SK-N-SH treated with all-trans-retinoic acid at 6 μM for 48 hours (cell line): Measurements from ENCODE around the gene COL4A5.

Experiments
- ATAC-seq: fragments of 200-7000 bp; cut with Tn5 transposase; 3 replicates; pipeline ENCODE4 v1.9.1; 2020; ENCODE audit warnings: mild to moderate bottlenecking, moderate library complexity
- ARNTL ChIP-seq: fragments of 450-650 bp; formaldehyde crosslinking; IDR thresholded peaks from 2 replicates; pipeline ENCODE4 v1.5.0; 2020; ENCODE audit warnings: low read depth, mild to moderate bottlenecking, moderate library complexity, borderline replicate concordance
- ESRRG ChIP-seq: fragments of 250-450 bp; sonication (Bioruptor Pico); IDR thresholded peaks from 2 replicates; pipeline ENCODE4 v1.6.1; 2021; ENCODE audit warnings: mild to moderate bottlenecking
- ISL1 ChIP-seq: fragments of 250-450 bp; sonication (Bioruptor Pico); IDR thresholded peaks from 2 replicates; pipeline ENCODE4 v2.1.2; 2022; ENCODE audit warnings: mild to moderate bottlenecking, moderate library complexity
- OSR1 ChIP-seq: fragments of 250-450 bp; sonication (Bioruptor Pico); IDR thresholded peaks from 2 replicates; pipeline ENCODE4 v1.8.0; 2022; ENCODE audit warnings: moderate library complexity, mild to moderate bottlenecking, inconsistent platforms
- PPARA ChIP-seq: fragments of 250-450 bp; sonication (Bioruptor Pico); IDR thresholded peaks from 2 replicates; pipeline ENCODE4 v1.5.0; 2020; ENCODE audit warnings: mild to moderate bottlenecking, borderline replicate concordance
- RARB ChIP-seq: fragments of 250-450 bp; sonication (Bioruptor Pico); IDR thresholded peaks from 2 replicates; pipeline ENCODE4 v1.8.0; 2021; ENCODE audit warnings: mild to moderate bottlenecking, moderate library complexity
- SNAI2 ChIP-seq: fragments of 250-450 bp; sonication (Bioruptor Pico); IDR thresholded peaks from 2 replicates; pipeline ENCODE4 v1.5.0; 2020; ENCODE audit warnings: mild to moderate bottlenecking, moderate library complexity
- ZC3H10 ChIP-seq: fragments of 250-450 bp; sonication (Bioruptor Pico); IDR thresholded peaks from 2 replicates; pipeline ENCODE4 v1.5.1; 2021; ENCODE audit warnings: mild to moderate bottlenecking, moderate library complexity
- ZFP3 ChIP-seq: fragments of 250-450 bp; sonication (Bioruptor Pico); IDR thresholded peaks from 2 replicates; pipeline ENCODE4 v1.5.0; 2020; ENCODE audit warnings: mild to moderate bottlenecking, moderate library complexity
- ZFP30 ChIP-seq: fragments of 450-650 bp; formaldehyde crosslinking; IDR thresholded peaks from 2 replicates; pipeline ENCODE4 v1.5.0; 2022; ENCODE audit warnings: mild to moderate bottlenecking, moderate library complexity
- ZNF565 ChIP-seq: fragments of 450-650 bp; formaldehyde crosslinking; conservative IDR thresholded peaks from 2 replicates; pipeline ENCODE4 v1.5.0; 2020; ENCODE audit warnings: low read depth, mild to moderate bottlenecking, moderate library complexity
- ZNF70 ChIP-seq: fragments of 450-650 bp; formaldehyde crosslinking; IDR thresholded peaks from 2 replicates; pipeline ENCODE4 v1.5.0; 2020; ENCODE audit warnings: mild to moderate bottlenecking, moderate library complexity
- ZNF8 ChIP-seq: fragments of 450-650 bp; formaldehyde crosslinking; IDR thresholded peaks from 2 replicates; pipeline ENCODE4 v1.5.0; 2020; ENCODE audit warnings: mild to moderate bottlenecking, moderate library complexity
- TF ChIP-seq, protein P1 (sequence below): fragments of 250-450 bp; sonication (Bioruptor Pico); IDR thresholded peaks from 2 replicates; pipeline ENCODE4 v1.8.0; 2021; ENCODE audit warnings: low read depth, mild to moderate bottlenecking, moderate library complexity, borderline replicate concordance
- TF ChIP-seq, protein P2 (sequence below): fragments of 250-450 bp; sonication (Bioruptor Pico); IDR thresholded peaks from 2 replicates; pipeline ENCODE4 v1.5.1; 2020; ENCODE audit warnings: low read depth, mild to moderate bottlenecking, moderate library complexity
- TF ChIP-seq, protein P3 (sequence below): fragments of 250-450 bp; sonication (Bioruptor Pico); IDR thresholded peaks from 2 replicates; pipeline ENCODE4 v1.5.1; 2021; ENCODE audit warnings: mild to moderate bottlenecking, moderate library complexity
- TF ChIP-seq, protein P4 (sequence below): fragments of 250-450 bp; sonication (Bioruptor Pico); IDR thresholded peaks from 2 replicates; pipeline ENCODE4 v1.5.0; 2020; ENCODE audit warnings: mild to moderate bottlenecking, moderate library complexity
- TF ChIP-seq, protein P5 (sequence below): fragments of 250-450 bp; sonication (Bioruptor Pico); IDR thresholded peaks from 2 replicates; pipeline ENCODE4 v1.8.0; 2020; ENCODE audit warnings: mild to moderate bottlenecking, moderate library complexity, borderline replicate concordance

COL4A5 gene

DNA sequence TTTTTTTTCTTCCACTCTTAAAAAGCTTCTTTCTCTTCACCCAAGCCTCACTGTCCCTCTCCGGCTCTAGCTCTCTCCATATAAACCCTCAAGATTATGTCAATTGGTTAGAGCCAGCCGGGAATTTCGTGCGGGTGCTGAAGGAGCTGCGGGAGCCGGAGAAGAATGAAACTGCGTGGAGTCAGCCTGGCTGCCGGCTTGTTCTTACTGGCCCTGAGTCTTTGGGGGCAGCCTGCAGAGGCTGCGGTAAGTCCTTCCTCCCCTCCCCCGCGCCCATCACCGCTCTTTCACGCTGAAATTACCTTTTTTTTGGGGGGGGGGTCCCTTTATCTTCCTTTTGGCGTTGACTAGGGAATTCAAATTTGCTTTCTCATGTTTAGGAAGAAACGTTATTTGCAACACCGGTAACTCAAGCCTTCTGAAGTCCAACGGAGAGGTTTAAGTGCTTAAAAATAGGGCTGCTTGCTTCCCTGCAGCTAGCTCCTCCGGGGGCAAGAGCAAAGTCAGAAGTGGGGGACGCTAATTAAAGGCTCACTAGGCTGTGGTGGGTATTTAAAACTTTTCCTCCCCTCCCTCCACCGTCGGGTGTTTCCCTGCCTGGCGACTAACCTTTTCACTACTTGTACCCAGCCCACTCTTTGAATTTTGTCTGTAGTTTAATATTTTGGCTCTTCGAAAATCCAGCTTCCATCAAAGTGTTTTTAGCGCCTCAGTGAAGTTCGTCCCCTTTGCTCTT lies 491 bp downstream of the COL4A5 start (continued):
- TF ChIP-seq ZNF70 (CRISPR knock-in tag) (no peak), ZNF8 (no peak)
- TF ChIP-seq, protein P1, sequence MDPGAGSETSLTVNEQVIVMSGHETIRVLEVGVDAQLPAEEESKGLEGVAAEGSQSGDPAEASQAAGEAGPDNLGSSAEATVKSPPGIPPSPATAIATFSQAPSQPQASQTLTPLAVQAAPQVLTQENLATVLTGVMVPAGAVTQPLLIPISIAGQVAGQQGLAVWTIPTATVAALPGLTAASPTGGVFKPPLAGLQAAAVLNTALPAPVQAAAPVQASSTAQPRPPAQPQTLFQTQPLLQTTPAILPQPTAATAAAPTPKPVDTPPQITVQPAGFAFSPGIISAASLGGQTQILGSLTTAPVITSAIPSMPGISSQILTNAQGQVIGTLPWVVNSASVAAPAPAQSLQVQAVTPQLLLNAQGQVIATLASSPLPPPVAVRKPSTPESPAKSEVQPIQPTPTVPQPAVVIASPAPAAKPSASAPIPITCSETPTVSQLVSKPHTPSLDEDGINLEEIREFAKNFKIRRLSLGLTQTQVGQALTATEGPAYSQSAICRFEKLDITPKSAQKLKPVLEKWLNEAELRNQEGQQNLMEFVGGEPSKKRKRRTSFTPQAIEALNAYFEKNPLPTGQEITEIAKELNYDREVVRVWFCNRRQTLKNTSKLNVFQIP (CRISPR knock-in tag), result no peak
- TF ChIP-seq, all 23 proteins: peak for 0

DNA sequence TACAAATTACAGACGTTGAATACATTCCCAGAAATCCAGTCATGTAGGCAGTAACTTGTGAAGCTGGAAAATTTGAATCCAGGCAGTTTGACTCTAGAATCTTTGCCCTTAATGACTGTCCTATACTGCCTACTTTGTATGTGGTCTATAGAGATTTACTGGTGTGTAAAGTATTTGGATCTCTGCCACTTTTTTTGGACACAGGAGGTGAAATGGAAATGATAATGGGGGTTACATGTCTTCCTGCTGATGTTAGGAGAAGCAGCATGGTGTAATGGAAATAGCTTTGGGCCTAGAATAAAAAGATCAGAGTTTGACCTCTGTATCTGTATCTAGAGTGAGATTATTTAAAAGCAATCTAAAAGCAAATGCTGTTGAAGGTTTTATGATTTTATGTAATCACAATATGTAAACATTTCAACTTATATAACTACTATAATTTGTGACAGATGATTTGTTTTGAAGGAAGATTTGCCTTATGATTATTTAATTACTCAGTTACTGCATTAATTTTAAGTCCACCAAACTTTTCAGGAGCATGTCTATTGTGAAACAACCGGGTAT lies 3.3 kb downstream of the COL4A5 start:
- no peak for ATAC-seq
- TF ChIP-seq, protein P2, sequence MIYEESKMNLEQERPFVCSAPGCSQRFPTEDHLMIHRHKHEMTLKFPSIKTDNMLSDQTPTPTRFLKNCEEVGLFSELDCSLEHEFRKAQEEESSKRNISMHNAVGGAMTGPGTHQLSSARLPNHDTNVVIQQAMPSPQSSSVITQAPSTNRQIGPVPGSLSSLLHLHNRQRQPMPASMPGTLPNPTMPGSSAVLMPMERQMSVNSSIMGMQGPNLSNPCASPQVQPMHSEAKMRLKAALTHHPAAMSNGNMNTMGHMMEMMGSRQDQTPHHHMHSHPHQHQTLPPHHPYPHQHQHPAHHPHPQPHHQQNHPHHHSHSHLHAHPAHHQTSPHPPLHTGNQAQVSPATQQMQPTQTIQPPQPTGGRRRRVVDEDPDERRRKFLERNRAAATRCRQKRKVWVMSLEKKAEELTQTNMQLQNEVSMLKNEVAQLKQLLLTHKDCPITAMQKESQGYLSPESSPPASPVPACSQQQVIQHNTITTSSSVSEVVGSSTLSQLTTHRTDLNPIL (CRISPR knock-in tag), result no peak
- no peak for TF ChIP-seq ZFP30 (CRISPR knock-in tag)

DNA sequence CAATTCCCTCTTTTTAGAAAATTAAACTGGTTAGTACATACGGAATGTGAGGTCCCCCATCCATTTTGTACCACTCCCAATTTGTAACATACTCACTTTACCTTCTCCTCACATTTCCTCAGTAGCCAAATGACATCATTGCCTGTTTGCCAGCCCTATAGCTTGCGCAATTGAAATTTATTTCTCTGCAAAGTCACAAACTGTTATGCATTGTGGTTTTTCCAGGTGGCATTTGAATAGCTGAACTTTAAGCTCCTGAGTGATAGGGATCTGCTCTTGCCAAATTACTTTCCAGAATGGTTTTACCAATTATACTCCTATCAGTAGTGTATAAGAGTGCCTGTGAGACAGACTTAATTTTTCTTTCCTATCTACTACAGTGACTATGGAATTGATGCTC lies 7.7 kb downstream of the COL4A5 start:
- ATAC-seq, result no peak
- TF ChIP-seq ZNF565 (CRISPR knock-in tag) (no peak), ZFP30 (CRISPR knock-in tag) (no peak), PPARA (CRISPR knock-in tag) (no peak), ZFP3 (CRISPR knock-in tag) (no peak)

DNA sequence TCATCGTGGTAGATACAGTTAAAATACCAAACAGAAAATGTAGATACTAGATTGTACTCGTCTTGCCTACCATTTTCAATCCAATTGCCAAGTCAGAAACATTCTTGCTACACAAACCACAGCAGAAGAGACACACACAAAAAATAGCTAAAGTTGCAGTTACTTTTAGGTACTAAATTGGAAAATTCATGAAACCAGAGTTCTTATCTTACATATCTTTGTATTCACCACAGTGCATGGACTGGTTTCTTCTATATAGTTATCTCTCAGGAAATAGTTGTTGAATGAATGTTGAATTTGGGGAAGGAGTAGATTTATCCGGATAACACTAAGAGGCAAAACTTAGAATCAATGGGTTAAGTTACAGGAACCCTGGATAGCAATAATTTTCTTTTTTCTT lies 14.2 kb downstream of the COL4A5 start:
- ATAC-seq, result no peak
- TF ChIP-seq ZNF565 (CRISPR knock-in tag) (no peak), ESRRG (no peak), ZNF8 (no peak), ISL1 (CRISPR knock-in tag) (no peak), ZC3H10 (CRISPR knock-in tag) (no peak), OSR1 (CRISPR knock-in tag) (no peak), RARB (no peak), ZFP30 (CRISPR knock-in tag) (no peak)
- TF ChIP-seq, protein P3, sequence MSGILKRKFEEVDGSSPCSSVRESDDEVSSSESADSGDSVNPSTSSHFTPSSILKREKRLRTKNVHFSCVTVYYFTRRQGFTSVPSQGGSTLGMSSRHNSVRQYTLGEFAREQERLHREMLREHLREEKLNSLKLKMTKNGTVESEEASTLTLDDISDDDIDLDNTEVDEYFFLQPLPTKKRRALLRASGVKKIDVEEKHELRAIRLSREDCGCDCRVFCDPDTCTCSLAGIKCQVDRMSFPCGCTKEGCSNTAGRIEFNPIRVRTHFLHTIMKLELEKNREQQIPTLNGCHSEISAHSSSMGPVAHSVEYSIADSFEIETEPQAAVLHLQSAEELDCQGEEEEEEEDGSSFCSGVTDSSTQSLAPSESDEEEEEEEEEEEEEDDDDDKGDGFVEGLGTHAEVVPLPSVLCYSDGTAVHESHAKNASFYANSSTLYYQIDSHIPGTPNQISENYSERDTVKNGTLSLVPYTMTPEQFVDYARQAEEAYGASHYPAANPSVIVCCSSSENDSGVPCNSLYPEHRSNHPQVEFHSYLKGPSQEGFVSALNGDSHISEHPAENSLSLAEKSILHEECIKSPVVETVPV (CRISPR knock-in tag), result no peak
- TF ChIP-seq, protein P4, sequence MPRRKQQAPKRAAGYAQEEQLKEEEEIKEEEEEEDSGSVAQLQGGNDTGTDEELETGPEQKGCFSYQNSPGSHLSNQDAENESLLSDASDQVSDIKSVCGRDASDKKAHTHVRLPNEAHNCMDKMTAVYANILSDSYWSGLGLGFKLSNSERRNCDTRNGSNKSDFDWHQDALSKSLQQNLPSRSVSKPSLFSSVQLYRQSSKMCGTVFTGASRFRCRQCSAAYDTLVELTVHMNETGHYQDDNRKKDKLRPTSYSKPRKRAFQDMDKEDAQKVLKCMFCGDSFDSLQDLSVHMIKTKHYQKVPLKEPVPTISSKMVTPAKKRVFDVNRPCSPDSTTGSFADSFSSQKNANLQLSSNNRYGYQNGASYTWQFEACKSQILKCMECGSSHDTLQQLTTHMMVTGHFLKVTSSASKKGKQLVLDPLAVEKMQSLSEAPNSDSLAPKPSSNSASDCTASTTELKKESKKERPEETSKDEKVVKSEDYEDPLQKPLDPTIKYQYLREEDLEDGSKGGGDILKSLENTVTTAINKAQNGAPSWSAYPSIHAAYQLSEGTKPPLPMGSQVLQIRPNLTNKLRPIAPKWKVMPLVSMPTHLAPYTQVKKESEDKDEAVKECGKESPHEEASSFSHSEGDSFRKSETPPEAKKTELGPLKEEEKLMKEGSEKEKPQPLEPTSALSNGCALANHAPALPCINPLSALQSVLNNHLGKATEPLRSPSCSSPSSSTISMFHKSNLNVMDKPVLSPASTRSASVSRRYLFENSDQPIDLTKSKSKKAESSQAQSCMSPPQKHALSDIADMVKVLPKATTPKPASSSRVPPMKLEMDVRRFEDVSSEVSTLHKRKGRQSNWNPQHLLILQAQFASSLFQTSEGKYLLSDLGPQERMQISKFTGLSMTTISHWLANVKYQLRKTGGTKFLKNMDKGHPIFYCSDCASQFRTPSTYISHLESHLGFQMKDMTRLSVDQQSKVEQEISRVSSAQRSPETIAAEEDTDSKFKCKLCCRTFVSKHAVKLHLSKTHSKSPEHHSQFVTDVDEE (CRISPR knock-in tag), result no peak
- TF ChIP-seq, protein P5, sequence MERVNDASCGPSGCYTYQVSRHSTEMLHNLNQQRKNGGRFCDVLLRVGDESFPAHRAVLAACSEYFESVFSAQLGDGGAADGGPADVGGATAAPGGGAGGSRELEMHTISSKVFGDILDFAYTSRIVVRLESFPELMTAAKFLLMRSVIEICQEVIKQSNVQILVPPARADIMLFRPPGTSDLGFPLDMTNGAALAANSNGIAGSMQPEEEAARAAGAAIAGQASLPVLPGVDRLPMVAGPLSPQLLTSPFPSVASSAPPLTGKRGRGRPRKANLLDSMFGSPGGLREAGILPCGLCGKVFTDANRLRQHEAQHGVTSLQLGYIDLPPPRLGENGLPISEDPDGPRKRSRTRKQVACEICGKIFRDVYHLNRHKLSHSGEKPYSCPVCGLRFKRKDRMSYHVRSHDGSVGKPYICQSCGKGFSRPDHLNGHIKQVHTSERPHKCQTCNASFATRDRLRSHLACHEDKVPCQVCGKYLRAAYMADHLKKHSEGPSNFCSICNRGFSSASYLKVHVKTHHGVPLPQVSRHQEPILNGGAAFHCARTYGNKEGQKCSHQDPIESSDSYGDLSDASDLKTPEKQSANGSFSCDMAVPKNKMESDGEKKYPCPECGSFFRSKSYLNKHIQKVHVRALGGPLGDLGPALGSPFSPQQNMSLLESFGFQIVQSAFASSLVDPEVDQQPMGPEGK (CRISPR knock-in tag), result no peak

DNA sequence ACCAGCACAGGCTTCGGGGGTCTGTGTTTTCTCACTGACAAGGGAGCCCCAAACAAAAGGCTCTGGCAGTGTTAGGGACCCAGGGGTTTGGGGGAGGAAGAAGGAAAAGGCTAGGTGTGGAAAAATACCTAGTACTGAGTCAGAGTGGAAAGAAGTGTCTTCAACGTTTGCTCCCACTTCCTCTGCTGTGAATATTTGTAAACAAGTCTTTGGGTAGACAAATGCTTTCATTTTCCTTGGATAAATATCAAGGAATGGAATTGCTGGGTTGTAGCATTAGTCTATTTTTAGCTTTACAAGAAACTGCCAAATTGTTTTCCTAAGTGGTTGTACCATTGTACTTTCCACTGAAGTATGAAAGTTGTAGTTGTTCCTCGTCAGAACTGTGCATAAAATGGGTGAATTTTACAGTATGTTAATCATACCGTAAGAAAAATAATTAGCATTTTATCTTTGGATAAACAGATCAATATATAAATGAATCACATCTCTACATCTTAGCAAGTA lies 17.4 kb downstream of the COL4A5 start:
- no peak for ATAC-seq
- TF ChIP-seq, protein P2 (CRISPR knock-in tag), result no peak
- TF ChIP-seq, protein P5 (CRISPR knock-in tag), result no peak
- TF ChIP-seq ZNF565 (CRISPR knock-in tag) (no peak), ARNTL (no peak), ISL1 (CRISPR knock-in tag) (no peak), SNAI2 (no peak), ZFP30 (CRISPR knock-in tag) (no peak), ZC3H10 (CRISPR knock-in tag) (no peak)
- TF ChIP-seq, protein P1 (CRISPR knock-in tag), result no peak
